ENCODE results near the gene AURKB.

The AURKB gene

GRCh38 chr17:8226536-8227237, 16.3 kb upstream of the AURKB start:
- no peaks in the 10 kb centered on the region for H3K27me3 ChIP-seq (ENCODE audit: control insufficient read depth in 2 of 2, insufficient read depth in 2 of 2, low read length in 2 of 2)
- peaks cover 41 to 42% of the 10 kb centered on the region in 2 donors for H3K36me3 ChIP-seq (ENCODE audit: control insufficient read depth in 2 of 2, insufficient read depth in 2 of 2, low read length in 2 of 2)
- H3K27ac ChIP-seq (ENCODE audit: low read depth in 2 of 2, low read length in 2 of 2), result peak overlapping the region; percentile 66 to 78
- H3K4me3 ChIP-seq (ENCODE audit: low read length in 2 of 2), result peak overlapping the region; percentile 18 to 67
- H3K9ac ChIP-seq (ENCODE audit: low read depth in 1 of 2, low read length in 2 of 2), result peak overlapping the region; percentile 29 to 46
- H3K4me1 ChIP-seq (ENCODE audit: control insufficient read depth in 2 of 2, insufficient read depth in 2 of 2, low read length in 2 of 2), result peaks cover 13 to 20% of the 10 kb centered on the region in 2 donors
- H3K9me3 ChIP-seq (ENCODE audit: control insufficient read depth in 2 of 2, low read length in 2 of 2), result no peaks in the 10 kb centered on the region

- H3K4me3 ChIP-seq (ENCODE audit: low read length in 2 of 2), result peak overlapping the region in 1 of 2 donors; percentile 67
- H3K9me3 ChIP-seq (ENCODE audit: control insufficient read depth in 2 of 2, low read length in 2 of 2), result no peaks in the 10 kb centered on the region
- peak overlapping the region; percentile 66 to 78 for H3K27ac ChIP-seq (ENCODE audit: low read depth in 2 of 2, low read length in 2 of 2)
- no peaks in the 10 kb centered on the region for H3K27me3 ChIP-seq (ENCODE audit: control insufficient read depth in 2 of 2, insufficient read depth in 2 of 2, low read length in 2 of 2)
- peaks cover 34 to 35% of the 10 kb centered on the region in 2 donors for H3K36me3 ChIP-seq (ENCODE audit: control insufficient read depth in 2 of 2, insufficient read depth in 2 of 2, low read length in 2 of 2)
- peak overlapping the region in 1 of 2 donors; percentile 46 for H3K9ac ChIP-seq (ENCODE audit: low read depth in 1 of 2, low read length in 2 of 2)
- peaks cover 14 to 20% of the 10 kb centered on the region in 2 donors for H3K4me1 ChIP-seq (ENCODE audit: control insufficient read depth in 2 of 2, insufficient read depth in 2 of 2, low read length in 2 of 2)
Measured at GRCh38 chr17:8225813-8226535, 15.6 kb upstream of the AURKB start.

DNA sequence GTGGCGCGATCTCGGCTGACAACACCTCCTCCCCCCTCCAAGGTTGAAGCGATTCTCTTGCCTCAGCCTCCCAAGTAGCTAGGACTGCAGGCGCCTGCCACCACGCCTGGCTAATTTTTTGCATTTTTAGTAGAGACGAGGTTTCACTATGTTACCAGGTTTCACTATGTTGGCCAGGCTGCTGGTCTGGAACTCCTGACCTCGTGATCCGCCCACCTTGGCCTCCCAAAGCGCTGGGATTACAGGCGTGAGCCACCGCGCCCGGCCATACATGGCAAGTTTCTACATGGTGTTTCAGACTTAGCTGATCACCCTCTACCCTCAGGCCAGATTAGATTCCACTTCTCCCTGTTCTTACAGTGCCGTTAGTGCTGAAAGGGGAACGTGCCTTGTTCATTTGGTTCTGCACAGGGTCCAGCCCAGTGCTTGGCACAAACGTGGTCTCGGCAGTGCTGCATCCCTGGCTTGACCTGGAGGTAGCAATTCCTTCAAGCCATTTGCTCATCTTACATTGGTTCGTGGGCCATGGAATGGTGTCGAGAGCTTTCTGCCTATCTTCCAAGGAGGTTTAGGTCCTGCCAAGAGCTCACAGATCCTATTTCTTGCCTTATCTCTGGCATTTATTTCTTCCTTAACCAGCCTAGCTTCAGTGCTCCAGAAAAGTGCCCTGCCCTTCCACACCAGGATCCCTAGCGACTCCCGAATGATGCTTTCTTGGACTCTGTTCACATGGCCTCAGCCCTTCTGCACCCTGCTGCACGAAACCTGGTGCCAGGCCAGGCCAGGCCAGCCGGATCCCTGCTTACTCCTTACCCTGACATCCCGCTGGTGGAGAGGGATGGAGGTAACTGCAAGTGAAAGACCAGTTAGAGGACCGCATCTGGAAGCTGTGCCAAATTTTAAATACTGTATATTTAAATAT, 14.8 kb upstream of the AURKB start:
- H3K27ac ChIP-seq (ENCODE audit: low read depth in 2 of 2, low read length in 2 of 2), result no peak overlapping the region
- H3K9me3 ChIP-seq (ENCODE audit: control insufficient read depth in 2 of 2, low read length in 2 of 2), result no peaks in the 10 kb centered on the region

GRCh38 chr17:8223356-8224126, 13.2 kb upstream of the AURKB start:
- H3K4me1 ChIP-seq (ENCODE audit: control insufficient read depth in 2 of 2, insufficient read depth in 2 of 2, low read length in 2 of 2), result peaks cover 15 to 20% of the 10 kb centered on the region in 2 donors
- H3K4me3 ChIP-seq (ENCODE audit: low read length in 2 of 2), result peak overlapping the region; percentile 88
- peaks cover 10 to 11% of the 10 kb centered on the region in 2 donors for H3K36me3 ChIP-seq (ENCODE audit: control insufficient read depth in 2 of 2, insufficient read depth in 2 of 2, low read length in 2 of 2)
- peak overlapping the region; percentile 83 to 88 for H3K9ac ChIP-seq (ENCODE audit: low read depth in 1 of 2, low read length in 2 of 2)
- H3K9me3 ChIP-seq (ENCODE audit: control insufficient read depth in 2 of 2, low read length in 2 of 2), result no peaks in the 10 kb centered on the region
- no peaks in the 10 kb centered on the region for H3K27me3 ChIP-seq (ENCODE audit: control insufficient read depth in 2 of 2, insufficient read depth in 2 of 2, low read length in 2 of 2)
- H3K27ac ChIP-seq (ENCODE audit: low read depth in 2 of 2, low read length in 2 of 2), result peak overlapping the region; percentile 97 to 99

More for the DNA sequence above, 14.8 kb upstream of the AURKB start:
- peaks cover 15 to 20% of the 10 kb centered on the region in 2 donors for H3K4me1 ChIP-seq (ENCODE audit: control insufficient read depth in 2 of 2, insufficient read depth in 2 of 2, low read length in 2 of 2)
- H3K36me3 ChIP-seq (ENCODE audit: control insufficient read depth in 2 of 2, insufficient read depth in 2 of 2, low read length in 2 of 2), result peaks cover 26 to 27% of the 10 kb centered on the region in 2 donors
- no peak overlapping the region for H3K4me3 ChIP-seq (ENCODE audit: low read length in 2 of 2)
- H3K9ac ChIP-seq (ENCODE audit: low read depth in 1 of 2, low read length in 2 of 2), result no peak overlapping the region
- no peaks in the 10 kb centered on the region for H3K27me3 ChIP-seq (ENCODE audit: control insufficient read depth in 2 of 2, insufficient read depth in 2 of 2, low read length in 2 of 2)

DNA sequence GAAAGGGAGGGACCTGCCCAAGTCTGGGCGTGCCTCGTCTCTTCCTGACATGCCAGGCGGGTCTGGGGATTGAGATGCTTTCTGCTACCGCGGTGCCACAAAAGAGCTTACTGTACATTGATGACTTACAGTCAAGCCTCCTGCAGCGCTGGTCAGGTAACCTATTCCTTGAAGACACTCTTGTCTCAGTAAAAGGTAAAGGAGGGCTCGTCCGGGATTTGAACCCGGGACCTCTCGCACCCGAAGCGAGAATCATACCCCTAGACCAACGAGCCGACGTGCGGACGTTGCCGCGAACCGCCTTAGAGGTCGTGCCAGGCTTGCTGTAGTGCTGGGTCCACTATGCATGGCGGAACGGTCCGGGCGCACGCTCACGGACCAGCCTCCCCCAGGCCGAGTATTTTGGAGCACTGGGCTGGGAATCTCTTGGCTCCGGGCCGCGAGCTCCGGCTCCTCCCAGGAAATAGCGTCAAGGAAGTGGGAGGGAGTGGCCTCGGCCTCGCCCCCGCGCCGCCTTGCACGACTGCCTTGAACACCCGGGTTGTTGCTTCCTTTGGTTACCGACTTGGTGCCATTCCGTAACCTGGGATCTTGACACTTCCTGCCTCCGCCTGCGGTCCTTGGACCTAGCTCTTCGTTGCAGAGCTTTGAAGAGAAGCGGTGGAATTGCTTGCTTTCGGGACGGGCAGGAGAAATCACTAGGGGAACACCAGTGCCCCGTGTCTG, 12.4 kb upstream of the AURKB start:
- Histone ChIP-seq H3K4me3 (ENCODE audit: low read length in 2 of 2) (peak overlapping the region; percentile 88), H3K9ac (ENCODE audit: low read depth in 1 of 2, low read length in 2 of 2) (peak overlapping the region; percentile 83 to 88), H3K36me3 (ENCODE audit: control insufficient read depth in 2 of 2, insufficient read depth in 2 of 2, low read length in 2 of 2) (peaks cover 3 to 4% of the 10 kb centered on the region in 2 donors), H3K9me3 (ENCODE audit: control insufficient read depth in 2 of 2, low read length in 2 of 2) (no peaks in the 10 kb centered on the region), H3K27ac (ENCODE audit: low read depth in 2 of 2, low read length in 2 of 2) (peak overlapping the region; percentile 97 to 99), H3K4me1 (ENCODE audit: control insufficient read depth in 2 of 2, insufficient read depth in 2 of 2, low read length in 2 of 2) (peaks cover 19 to 20% of the 10 kb centered on the region in 2 donors), H3K27me3 (ENCODE audit: control insufficient read depth in 2 of 2, insufficient read depth in 2 of 2, low read length in 2 of 2) (no peaks in the 10 kb centered on the region)

GRCh38 chr17:8222380-8222629, 11.9 kb upstream of the AURKB start:
- Histone ChIP-seq H3K9me3 (ENCODE audit: control insufficient read depth in 2 of 2, low read length in 2 of 2) (no peaks in the 10 kb centered on the region), H3K4me1 (ENCODE audit: control insufficient read depth in 2 of 2, insufficient read depth in 2 of 2, low read length in 2 of 2) (peaks cover 19% of the 10 kb centered on the region in 2 donors), H3K4me3 (ENCODE audit: low read length in 2 of 2) (peak overlapping the region; percentile 88), H3K27me3 (ENCODE audit: control insufficient read depth in 2 of 2, insufficient read depth in 2 of 2, low read length in 2 of 2) (no peaks in the 10 kb centered on the region), H3K9ac (ENCODE audit: low read depth in 1 of 2, low read length in 2 of 2) (peak overlapping the region; percentile 83 to 88), H3K27ac (ENCODE audit: low read depth in 2 of 2, low read length in 2 of 2) (peak overlapping the region; percentile 97 to 99), H3K36me3 (ENCODE audit: control insufficient read depth in 2 of 2, insufficient read depth in 2 of 2, low read length in 2 of 2) (no peaks in the 10 kb centered on the region)

GRCh38 chr17:8221663-8222379, 11.4 kb upstream of the AURKB start:
- Histone ChIP-seq H3K4me1 (ENCODE audit: control insufficient read depth in 2 of 2, insufficient read depth in 2 of 2, low read length in 2 of 2) (peaks cover 15 to 19% of the 10 kb centered on the region in 2 donors), H3K9ac (ENCODE audit: low read depth in 1 of 2, low read length in 2 of 2) (peak overlapping the region; percentile 83 to 88), H3K9me3 (ENCODE audit: control insufficient read depth in 2 of 2, low read length in 2 of 2) (no peaks in the 10 kb centered on the region), H3K27me3 (ENCODE audit: control insufficient read depth in 2 of 2, insufficient read depth in 2 of 2, low read length in 2 of 2) (no peaks in the 10 kb centered on the region), H3K36me3 (ENCODE audit: control insufficient read depth in 2 of 2, insufficient read depth in 2 of 2, low read length in 2 of 2) (no peaks in the 10 kb centered on the region), H3K4me3 (ENCODE audit: low read length in 2 of 2) (peak overlapping the region; percentile 88), H3K27ac (ENCODE audit: low read depth in 2 of 2, low read length in 2 of 2) (peak overlapping the region; percentile 97 to 99)

DNA sequence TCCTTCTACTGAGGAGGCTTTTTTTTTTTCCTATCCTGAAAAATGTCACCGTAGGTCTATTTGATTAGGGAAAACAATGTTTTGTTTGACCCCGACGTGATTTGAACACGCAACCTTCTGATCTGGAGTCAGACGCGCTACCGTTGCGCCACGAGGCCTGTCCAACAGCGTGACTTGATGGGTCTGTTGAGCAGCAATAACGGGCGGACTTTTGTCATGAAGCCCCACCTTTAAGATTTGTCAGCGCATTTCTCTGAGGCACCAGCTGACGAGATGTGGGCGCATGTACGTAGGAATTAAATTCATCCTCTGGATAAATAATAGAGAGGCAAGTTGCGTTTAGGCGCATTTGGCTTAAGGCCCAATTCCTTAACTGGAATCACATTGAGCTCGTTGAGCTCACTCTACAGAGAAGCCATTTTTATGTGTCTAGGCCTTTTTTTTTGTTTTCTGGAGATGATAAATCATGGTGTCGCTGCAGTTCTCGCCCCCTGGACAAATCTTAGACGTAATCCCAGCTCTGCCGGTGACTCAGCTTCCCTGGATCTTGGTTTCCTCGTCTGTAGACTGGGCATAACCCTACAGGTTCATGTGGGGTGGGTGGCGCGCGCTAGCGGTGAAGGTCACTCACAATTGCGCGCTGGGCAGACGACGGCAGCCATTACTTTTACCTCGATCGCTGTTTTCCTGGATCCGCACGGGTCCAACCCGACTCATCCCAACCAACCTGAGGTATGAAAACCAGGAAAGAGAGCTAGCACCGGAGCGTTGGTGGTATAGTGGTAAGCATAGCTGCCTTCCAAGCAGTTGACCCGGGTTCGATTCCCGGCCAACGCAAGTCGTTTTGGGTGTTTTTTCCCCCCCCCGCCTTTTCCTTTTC, 10.6 kb upstream of the AURKB start:
- no peaks in the 10 kb centered on the region for H3K27me3 ChIP-seq (ENCODE audit: control insufficient read depth in 2 of 2, insufficient read depth in 2 of 2, low read length in 2 of 2)
- H3K9me3 ChIP-seq (ENCODE audit: control insufficient read depth in 2 of 2, low read length in 2 of 2), result no peaks in the 10 kb centered on the region
- peaks cover 14 to 19% of the 10 kb centered on the region in 2 donors for H3K4me1 ChIP-seq (ENCODE audit: control insufficient read depth in 2 of 2, insufficient read depth in 2 of 2, low read length in 2 of 2)
- H3K27ac ChIP-seq (ENCODE audit: low read depth in 2 of 2, low read length in 2 of 2), result peak overlapping the region; percentile 97 to 99
- H3K36me3 ChIP-seq (ENCODE audit: control insufficient read depth in 2 of 2, insufficient read depth in 2 of 2, low read length in 2 of 2), result no peaks in the 10 kb centered on the region
- peak overlapping the region; percentile 88 for H3K4me3 ChIP-seq (ENCODE audit: low read length in 2 of 2)
- peak overlapping the region; percentile 83 to 88 for H3K9ac ChIP-seq (ENCODE audit: low read depth in 1 of 2, low read length in 2 of 2)

Data from mucosa of rectum (tissue), 2 donors.